ENCODE data around the gene LRMDA. TPM values are rescaled to one million over a fixed set of nuclear protein-coding genes. Genes with fewer than 3 reads are reported as not detected.

The LRMDA gene
- total RNA-seq, 5 donors from 2014 or later (not counting 1 experiment from before 2014, with no cell fraction given) = 0.30 to 1.2 TPM; not detected in 3

DNA sequence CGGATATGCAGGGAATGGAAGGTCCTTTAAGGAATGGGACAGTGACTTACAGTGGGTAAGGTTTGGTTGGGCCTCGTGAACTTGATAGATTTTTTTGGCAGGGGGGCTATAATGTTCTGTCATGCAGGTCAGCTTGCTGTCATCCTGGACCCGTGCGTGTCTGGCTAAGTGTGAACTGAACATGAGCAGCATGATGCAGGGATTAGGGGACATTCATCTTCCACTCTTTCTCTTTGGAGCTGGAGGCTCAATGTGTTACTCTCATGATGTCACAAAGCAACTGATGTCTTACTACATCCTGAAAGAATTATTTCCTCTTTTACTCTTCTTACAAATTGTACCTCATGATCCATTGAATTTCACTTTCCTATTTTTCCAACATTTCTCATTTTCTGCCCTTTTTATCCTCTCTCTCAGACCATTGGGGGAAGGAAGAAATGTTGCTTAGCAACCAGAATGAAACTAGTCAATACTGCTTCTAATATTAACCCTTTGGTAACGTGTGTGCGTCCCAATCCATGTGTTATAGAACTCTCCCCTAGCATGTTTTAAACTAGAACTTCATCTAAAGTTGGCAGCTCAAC, 549.1 kb downstream of the LRMDA start:
- Histone ChIP-seq H3K4me3 (ENCODE audit: control insufficient read depth in 1 of 2, extremely low read depth in 1 of 2, low read length in 1 of 2) (no peak overlapping the region), H3K36me3 (ENCODE audit: control insufficient read depth in 2 of 2, extremely low read depth in 1 of 2, insufficient read depth in 1 of 2, low read length in 1 of 2) (no peaks in the 10 kb centered on the region), H3K9me3 (no peaks in the 10 kb centered on the region), H3K27ac (ENCODE audit: low read length) (no peak overlapping the region), H3K4me1 (ENCODE audit: control insufficient read depth in 1 of 2, extremely low read depth in 1 of 2, insufficient read depth in 2 of 2, low read length in 2 of 2) (no peaks in the 10 kb centered on the region), H3K27me3 (replicated peaks in 1 of 2; ENCODE audit: control insufficient read depth in 2 of 2, extremely low read depth in 1 of 2, insufficient read depth in 2 of 2, low read length in 1 of 2) (no peaks in the 10 kb centered on the region)
- 100% methylated on average over 1 of the region's 6 CpGs for WGBS (ENCODE audit: insufficient coverage)
- ChIA-PET CTCF (no interaction called here), POLR2A (no interaction called here)
- H3K36me3 Mint-ChIP-seq = no peaks in the 10 kb centered on the region
- ATAC-seq (replicated peaks in 1 of 4) = no peak
- peaks cover 0 to 7% (median 0%) of the 10 kb centered on the region in 3 donors for H3K9me3 Mint-ChIP-seq
- no peak overlapping the region for H3K27ac Mint-ChIP-seq
- DNase-seq = no peak
- no peaks in the 10 kb centered on the region for H3K4me1 Mint-ChIP-seq
- peaks cover 5 to 6% of the 10 kb centered on the region in 2 donors for H3K27me3 Mint-ChIP-seq
- H3K4me3 Mint-ChIP-seq = no peak overlapping the region

DNA sequence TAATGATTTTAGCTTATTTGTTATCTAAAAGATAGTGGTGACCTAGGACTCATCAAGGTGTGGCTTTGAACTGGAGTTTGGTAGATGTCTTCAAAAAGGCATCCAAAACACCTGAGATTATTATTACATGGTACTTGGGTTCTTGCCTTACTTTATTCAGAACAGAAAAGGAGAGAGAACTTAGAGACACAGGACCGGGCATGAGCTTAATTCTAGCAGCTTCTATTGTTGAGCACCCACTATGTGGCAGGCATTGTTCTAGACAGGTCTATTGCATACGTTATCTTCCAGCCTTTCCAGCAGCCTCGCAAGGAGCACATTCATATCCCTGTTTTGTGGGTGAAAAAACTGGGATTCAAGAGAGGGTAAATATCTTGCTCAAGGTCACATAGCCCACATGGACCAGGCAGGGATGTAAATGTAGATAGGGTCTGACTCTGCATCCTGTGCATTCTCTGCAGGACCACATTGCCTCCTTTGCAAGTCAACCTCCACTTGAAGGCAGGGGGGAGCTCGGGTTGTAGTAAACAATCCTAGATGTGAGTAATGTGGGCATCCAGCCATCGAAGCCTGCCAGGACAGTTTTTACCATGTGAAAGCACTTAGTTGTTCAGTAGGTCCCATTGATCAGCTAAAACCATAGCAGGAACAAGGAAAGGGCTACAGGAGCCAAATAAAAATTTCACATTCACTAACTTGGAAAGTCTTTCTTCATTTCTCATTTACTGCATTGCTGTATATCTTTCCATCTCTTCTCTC, 551.4 kb downstream of the LRMDA start:
- WGBS (ENCODE audit: insufficient coverage) = 89% methylated on average over 3 of the region's 5 CpGs
- Histone ChIP-seq H3K27ac (ENCODE audit: low read length) (no peak overlapping the region), H3K27me3 (replicated peaks in 1 of 2; ENCODE audit: control insufficient read depth in 2 of 2, extremely low read depth in 1 of 2, insufficient read depth in 2 of 2, low read length in 1 of 2) (no peaks in the 10 kb centered on the region), H3K36me3 (ENCODE audit: control insufficient read depth in 2 of 2, extremely low read depth in 1 of 2, insufficient read depth in 1 of 2, low read length in 1 of 2) (no peaks in the 10 kb centered on the region), H3K4me1 (ENCODE audit: control insufficient read depth in 1 of 2, extremely low read depth in 1 of 2, insufficient read depth in 2 of 2, low read length in 2 of 2) (no peaks in the 10 kb centered on the region), H3K4me3 (ENCODE audit: control insufficient read depth in 1 of 2, extremely low read depth in 1 of 2, low read length in 1 of 2) (no peak overlapping the region), H3K9me3 (no peaks in the 10 kb centered on the region)
- no peak overlapping the region for H3K27ac Mint-ChIP-seq
- no peaks in the 10 kb centered on the region for H3K9me3 Mint-ChIP-seq
- peaks cover 5 to 6% of the 10 kb centered on the region in 2 donors for H3K27me3 Mint-ChIP-seq
- H3K4me3 Mint-ChIP-seq = no peak overlapping the region
- CTCF ChIA-PET = no interaction called here
- POLR2A ChIA-PET = no interaction called here
- DNase-seq = no peak
- no peaks in the 10 kb centered on the region for H3K36me3 Mint-ChIP-seq
- no peak for ATAC-seq (replicated peaks in 1 of 4)
- no peaks in the 10 kb centered on the region for H3K4me1 Mint-ChIP-seq

DNA sequence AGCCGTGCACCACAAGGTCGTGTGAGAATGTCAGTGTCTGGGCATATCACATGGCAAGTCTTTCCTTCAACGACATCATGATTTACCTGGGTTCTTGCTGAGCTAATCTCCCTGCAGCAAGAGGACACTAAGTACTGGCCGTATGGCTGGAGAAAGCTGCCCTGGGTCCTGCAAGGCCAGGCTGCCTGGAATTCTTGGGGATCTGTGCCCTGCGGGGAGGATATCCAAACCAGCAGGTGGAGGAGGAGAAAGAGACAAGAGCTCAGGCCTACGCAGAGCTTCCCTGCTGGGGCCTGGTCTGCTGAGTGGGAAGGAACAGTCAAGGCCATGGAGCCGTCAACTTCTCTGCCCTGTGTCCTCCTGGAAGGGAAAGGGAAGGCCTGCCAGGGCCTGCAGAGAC, 552.6 kb downstream of the LRMDA start:
- WGBS (ENCODE audit: insufficient coverage) = 80% methylated on average over 5 of the region's 7 CpGs
- Histone ChIP-seq H3K36me3 (ENCODE audit: control insufficient read depth in 2 of 2, extremely low read depth in 1 of 2, insufficient read depth in 1 of 2, low read length in 1 of 2) (no peaks in the 10 kb centered on the region), H3K27ac (ENCODE audit: low read length) (no peak overlapping the region), H3K9me3 (no peaks in the 10 kb centered on the region), H3K4me1 (ENCODE audit: control insufficient read depth in 1 of 2, extremely low read depth in 1 of 2, insufficient read depth in 2 of 2, low read length in 2 of 2) (no peaks in the 10 kb centered on the region), H3K27me3 (replicated peaks in 1 of 2; ENCODE audit: control insufficient read depth in 2 of 2, extremely low read depth in 1 of 2, insufficient read depth in 2 of 2, low read length in 1 of 2) (no peaks in the 10 kb centered on the region), H3K4me3 (ENCODE audit: control insufficient read depth in 1 of 2, extremely low read depth in 1 of 2, low read length in 1 of 2) (no peak overlapping the region)
- ATAC-seq (replicated peaks in 1 of 4) (no peak), DNase-seq (no peak)
- H3K9me3 Mint-ChIP-seq = no peaks in the 10 kb centered on the region
- H3K36me3 Mint-ChIP-seq = no peaks in the 10 kb centered on the region
- ChIA-PET CTCF (no interaction called here), POLR2A (no interaction called here)
- H3K27me3 Mint-ChIP-seq = peaks cover 5 to 6% of the 10 kb centered on the region in 2 donors
- H3K4me1 Mint-ChIP-seq = no peaks in the 10 kb centered on the region
- H3K27ac Mint-ChIP-seq = no peak overlapping the region
- H3K4me3 Mint-ChIP-seq = no peak overlapping the region

DNA sequence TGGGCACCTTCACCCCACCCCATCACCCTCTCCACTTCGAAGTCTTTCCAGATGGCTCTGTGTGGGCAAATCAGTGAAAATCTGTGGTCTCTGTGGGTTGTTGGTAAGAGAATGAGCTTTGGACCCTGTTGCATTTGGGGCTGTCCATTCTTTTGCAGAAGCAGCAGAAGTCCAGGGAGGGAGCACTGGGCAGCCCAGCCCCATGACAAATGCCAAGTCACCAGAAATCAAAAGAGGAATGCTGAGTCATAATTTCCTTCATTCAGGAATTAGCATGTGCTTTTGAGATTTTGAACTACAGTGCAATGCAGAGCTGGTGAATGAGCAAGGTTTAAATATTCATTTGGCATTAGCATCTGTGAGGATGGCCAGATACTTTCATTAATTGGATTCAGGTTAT, 556.2 kb downstream of the LRMDA start:
- no peaks in the 10 kb centered on the region for H3K9me3 ChIP-seq
- Mint-ChIP-seq H3K27ac (no peak overlapping the region), H3K9me3 (no peaks in the 10 kb centered on the region), H3K27me3 (no peaks in the 10 kb centered on the region), H3K4me3 (no peak overlapping the region), H3K36me3 (no peaks in the 10 kb centered on the region), H3K4me1 (no peaks in the 10 kb centered on the region)
- ChIA-PET POLR2A (no interaction called here), CTCF (interaction anchor here in 1 of 2 donors (0.6 kb wide), 1 partner anchor 10 kb away, joined by 3 read pairs; no protein-coding TSS in a partner anchor)
- no CpG with 5 or more reads among the region's 1 CpG for WGBS (ENCODE audit: insufficient coverage)
- no peaks in the 10 kb centered on the region for H3K36me3 ChIP-seq (ENCODE audit: control insufficient read depth in 2 of 2, extremely low read depth in 1 of 2, insufficient read depth in 1 of 2, low read length in 1 of 2)
- H3K4me1 ChIP-seq (ENCODE audit: control insufficient read depth in 1 of 2, extremely low read depth in 1 of 2, insufficient read depth in 2 of 2, low read length in 2 of 2) = no peaks in the 10 kb centered on the region
- no peak for DNase-seq
- H3K4me3 ChIP-seq (ENCODE audit: control insufficient read depth in 1 of 2, extremely low read depth in 1 of 2, low read length in 1 of 2) = no peak overlapping the region
- no peaks in the 10 kb centered on the region for H3K27me3 ChIP-seq (replicated peaks in 1 of 2; ENCODE audit: control insufficient read depth in 2 of 2, extremely low read depth in 1 of 2, insufficient read depth in 2 of 2, low read length in 1 of 2)
- ATAC-seq (replicated peaks in 1 of 4) = no peak
- no peak overlapping the region for H3K27ac ChIP-seq (ENCODE audit: low read length)

DNA sequence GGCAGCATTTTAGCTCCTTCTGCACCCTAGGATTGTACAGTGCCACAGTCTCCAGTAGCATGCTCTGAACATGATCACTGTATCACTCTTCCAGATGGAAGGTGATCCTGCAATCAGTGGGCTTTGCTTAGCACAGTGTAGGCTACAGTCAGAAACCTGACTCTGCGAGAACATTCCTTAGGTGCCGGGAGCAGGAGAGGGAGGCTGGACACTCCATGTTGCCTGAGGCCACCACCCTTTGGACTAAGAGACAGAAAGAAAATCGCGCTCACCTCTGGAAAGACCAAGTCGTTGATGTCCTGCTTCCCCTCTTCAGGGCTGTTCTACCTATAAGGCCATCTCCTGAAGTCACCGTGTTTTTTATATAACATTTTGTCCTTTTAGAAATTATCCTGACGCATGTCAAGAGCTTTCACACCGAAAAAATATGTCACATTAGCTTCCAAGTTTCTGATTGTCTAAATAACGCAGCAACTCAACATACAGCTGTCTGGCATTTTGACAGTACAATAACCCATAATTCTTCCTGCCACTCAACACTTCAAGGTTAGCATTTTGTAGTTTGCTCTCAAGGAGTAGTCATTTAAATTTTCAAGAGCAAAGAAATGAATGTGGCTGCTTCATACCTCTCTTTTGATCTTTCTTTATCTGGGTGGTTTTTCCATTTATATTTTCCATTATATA, 563.1 kb downstream of the LRMDA start:
- no peak for ATAC-seq (replicated peaks in 1 of 4)
- Histone ChIP-seq H3K4me1 (ENCODE audit: control insufficient read depth in 1 of 2, extremely low read depth in 1 of 2, insufficient read depth in 2 of 2, low read length in 2 of 2) (no peaks in the 10 kb centered on the region), H3K36me3 (ENCODE audit: control insufficient read depth in 2 of 2, extremely low read depth in 1 of 2, insufficient read depth in 1 of 2, low read length in 1 of 2) (no peaks in the 10 kb centered on the region), H3K27me3 (replicated peaks in 1 of 2; ENCODE audit: control insufficient read depth in 2 of 2, extremely low read depth in 1 of 2, insufficient read depth in 2 of 2, low read length in 1 of 2) (no peaks in the 10 kb centered on the region), H3K9me3 (no peaks in the 10 kb centered on the region), H3K27ac (ENCODE audit: low read length) (no peak overlapping the region), H3K4me3 (ENCODE audit: control insufficient read depth in 1 of 2, extremely low read depth in 1 of 2, low read length in 1 of 2) (no peak overlapping the region)
- CTCF ChIA-PET = interaction anchor here in 1 of 2 donors (0.6 kb wide), 1 partner anchor 1630 kb away, joined by 3 read pairs; no protein-coding TSS in a partner anchor
- Mint-ChIP-seq H3K9me3 (peaks cover 0 to 3% (median 0%) of the 10 kb centered on the region in 3 donors), H3K4me3 (no peak overlapping the region), H3K27me3 (no peaks in the 10 kb centered on the region), H3K27ac (no peak overlapping the region), H3K4me1 (no peaks in the 10 kb centered on the region), H3K36me3 (no peaks in the 10 kb centered on the region)
- POLR2A ChIA-PET = no interaction called here
- no peak for DNase-seq
- WGBS (ENCODE audit: insufficient coverage) = 84% methylated on average over 9 of the region's 9 CpGs

DNA sequence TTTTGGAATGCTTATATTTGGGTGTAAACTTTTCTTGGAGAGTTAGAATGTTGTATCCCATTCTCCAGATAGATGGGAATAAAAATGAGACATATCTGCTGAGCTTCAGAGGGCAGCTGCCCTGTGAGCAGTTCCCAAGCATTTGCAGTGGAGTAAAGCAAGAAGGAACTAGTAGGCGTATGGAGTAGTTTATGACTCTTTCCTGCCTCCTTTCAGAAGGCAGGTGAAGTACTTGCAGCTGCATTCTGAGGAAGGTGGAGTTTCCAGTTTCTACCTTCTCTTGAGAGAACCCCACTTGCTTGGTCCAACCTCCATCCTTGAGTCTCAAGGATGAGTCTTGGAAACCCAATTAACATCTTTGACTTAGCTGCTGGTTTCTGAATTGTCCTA, 563.6 kb downstream of the LRMDA start:
- H3K9me3 ChIP-seq = no peaks in the 10 kb centered on the region
- POLR2A ChIA-PET = no interaction called here
- Mint-ChIP-seq H3K4me1 (no peaks in the 10 kb centered on the region), H3K9me3 (peaks cover 0 to 3% (median 0%) of the 10 kb centered on the region in 3 donors), H3K27me3 (no peaks in the 10 kb centered on the region), H3K36me3 (no peaks in the 10 kb centered on the region), H3K27ac (no peak overlapping the region), H3K4me3 (no peak overlapping the region)
- WGBS (ENCODE audit: insufficient coverage) = no CpG with 5 or more reads among the region's 1 CpG
- H3K27ac ChIP-seq (ENCODE audit: low read length) = no peak overlapping the region
- H3K4me3 ChIP-seq (ENCODE audit: control insufficient read depth in 1 of 2, extremely low read depth in 1 of 2, low read length in 1 of 2) = no peak overlapping the region
- no peaks in the 10 kb centered on the region for H3K27me3 ChIP-seq (replicated peaks in 1 of 2; ENCODE audit: control insufficient read depth in 2 of 2, extremely low read depth in 1 of 2, insufficient read depth in 2 of 2, low read length in 1 of 2)
- CTCF ChIA-PET = no interaction called here
- DNase-seq (no peak), ATAC-seq (replicated peaks in 1 of 4) (no peak)
- no peaks in the 10 kb centered on the region for H3K4me1 ChIP-seq (ENCODE audit: control insufficient read depth in 1 of 2, extremely low read depth in 1 of 2, insufficient read depth in 2 of 2, low read length in 2 of 2)
- no peaks in the 10 kb centered on the region for H3K36me3 ChIP-seq (ENCODE audit: control insufficient read depth in 2 of 2, extremely low read depth in 1 of 2, insufficient read depth in 1 of 2, low read length in 1 of 2)

Data from T-cell (primary cell).